A172 (cell line): Measurements from ENCODE around the gene SDF2L1. TPM values are rescaled to one million over a fixed set of nuclear protein-coding genes. Genes with fewer than 3 reads are reported as not detected.
"Not testable (repeated sequence)": the region's sequence is repeated elsewhere in the genome, so short reads cannot be mapped to it uniquely, and the experiment has no call there.

Experiments
- DNase-seq: peaks from one replicate; pipeline ENCODE4 v3.0.0-alpha.2; 2015; ENCODE audit warnings: low spot score
- total RNA-seq: library from RNA; depleted of rRNA; stranded (reverse); fragments of >200 nt; shearing (Covaris generic); gene quantifications from 2 replicates; pipeline ENCODE4 v1.2.3, GENCODE V29; 2014

The SDF2L1 gene
- total RNA-seq, 1 experiment from 2014 or later = 16.6 TPM

DNA sequence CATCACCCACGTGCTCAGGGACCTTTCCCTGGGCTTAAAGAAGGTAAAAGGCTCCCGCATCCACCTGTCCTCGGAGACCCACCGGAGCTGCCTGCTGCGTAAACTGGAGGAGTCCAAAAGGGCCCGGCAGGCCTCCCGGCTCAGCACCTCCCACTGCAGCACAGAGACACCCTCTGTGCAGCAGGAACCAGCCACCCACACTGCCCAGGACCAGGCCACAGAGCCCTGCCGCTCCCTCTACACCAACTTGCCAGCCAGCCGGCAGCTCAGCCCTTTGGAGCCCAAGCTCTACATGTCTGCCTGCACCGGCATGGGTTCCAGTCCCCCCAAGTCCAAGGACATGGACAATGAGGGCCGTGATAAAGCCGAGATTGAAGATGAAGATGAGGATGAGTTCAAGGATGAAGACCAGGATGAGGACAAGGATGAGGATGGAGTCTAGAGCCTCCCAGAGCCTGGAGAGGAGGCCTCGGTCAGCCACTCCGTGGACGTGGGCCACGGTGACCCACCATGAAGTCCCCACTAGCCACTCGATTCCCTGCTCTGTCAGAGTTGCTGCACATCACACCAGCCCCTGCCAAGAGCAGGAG, 5.4 kb upstream of the SDF2L1 start:
- DNase-seq = no peak

DNA sequence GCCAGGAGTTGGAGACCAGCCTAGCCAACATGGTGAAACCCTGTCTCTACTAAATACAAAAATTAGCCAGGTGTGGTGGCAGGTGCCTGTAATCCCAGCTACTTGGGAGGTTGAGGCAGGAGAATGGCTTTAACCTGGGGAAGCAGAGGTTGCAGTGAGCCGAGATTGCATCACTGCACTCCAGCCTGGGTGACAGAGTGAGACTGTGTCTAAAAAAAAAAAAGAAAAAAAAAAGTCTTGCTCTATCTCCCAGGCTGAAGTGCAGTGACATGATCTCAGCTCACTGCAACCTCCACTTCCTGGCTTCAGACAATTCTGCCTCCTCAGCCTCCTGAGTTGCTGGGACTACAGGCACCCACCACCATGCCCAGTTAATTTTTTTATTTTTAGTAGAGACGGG, 4.7 kb upstream of the SDF2L1 start:
- DNase-seq = not testable (repeated sequence)

DNA sequence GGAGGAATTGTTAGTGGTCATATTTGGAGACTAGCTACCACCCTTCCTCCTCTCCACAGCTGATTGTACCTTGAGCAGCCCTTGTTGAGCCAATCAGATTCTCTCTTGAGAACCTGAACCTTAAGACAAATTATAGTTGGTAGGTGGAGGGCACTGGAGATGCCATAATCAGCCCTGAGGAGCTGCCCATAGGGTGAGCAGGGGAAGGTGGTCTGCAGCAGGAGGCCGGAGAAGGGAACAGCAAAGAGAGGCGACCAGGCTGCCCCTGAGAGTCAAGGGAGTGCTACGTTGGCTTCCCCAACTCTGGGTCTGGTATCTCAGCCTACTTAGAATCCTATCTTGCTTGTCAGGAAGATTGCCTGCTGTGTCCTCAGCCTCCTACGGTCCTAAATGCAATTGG, 2.7 kb upstream of the SDF2L1 start:
- DNase-seq = no peak

DNA sequence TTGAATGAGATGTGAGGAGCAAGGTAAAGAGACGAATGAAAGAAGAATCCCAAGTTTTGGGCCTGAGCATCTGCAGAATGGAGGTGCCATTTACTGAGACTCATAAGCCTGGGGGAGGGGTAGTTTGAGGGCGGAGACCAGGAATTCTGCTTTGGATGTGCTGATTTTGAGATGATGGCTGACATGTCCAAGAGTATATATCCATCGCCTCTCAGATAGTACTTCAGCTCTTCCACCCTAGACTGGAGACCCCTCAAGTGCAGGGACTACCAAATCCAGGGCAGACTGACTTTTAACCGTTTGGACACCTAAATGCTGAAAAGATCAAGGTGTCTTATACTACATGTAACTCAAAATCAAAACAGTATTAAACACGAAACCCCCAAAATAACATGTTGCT, 1.3 kb upstream of the SDF2L1 start:
- DNase-seq = no peak

DNA sequence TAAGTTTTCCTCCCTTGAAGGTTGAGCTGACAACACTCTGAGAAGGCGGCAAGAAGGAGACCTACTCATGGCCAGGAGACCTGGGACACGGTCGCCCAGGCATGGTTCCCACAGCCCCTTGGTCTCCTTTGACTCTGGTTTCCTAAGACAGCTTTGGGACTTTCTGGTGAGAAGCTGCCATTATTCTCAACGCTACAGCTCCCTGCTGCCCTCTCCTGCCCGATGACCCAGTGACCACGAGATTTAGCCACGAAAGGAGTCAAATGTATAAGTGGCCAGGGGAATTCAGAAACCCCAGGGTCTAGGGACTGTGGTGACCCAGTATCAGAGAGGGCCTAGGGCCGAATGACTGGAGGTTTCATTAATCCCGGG, 699 bp upstream of the SDF2L1 start:
- DNase-seq = peak; percentile 10

DNA sequence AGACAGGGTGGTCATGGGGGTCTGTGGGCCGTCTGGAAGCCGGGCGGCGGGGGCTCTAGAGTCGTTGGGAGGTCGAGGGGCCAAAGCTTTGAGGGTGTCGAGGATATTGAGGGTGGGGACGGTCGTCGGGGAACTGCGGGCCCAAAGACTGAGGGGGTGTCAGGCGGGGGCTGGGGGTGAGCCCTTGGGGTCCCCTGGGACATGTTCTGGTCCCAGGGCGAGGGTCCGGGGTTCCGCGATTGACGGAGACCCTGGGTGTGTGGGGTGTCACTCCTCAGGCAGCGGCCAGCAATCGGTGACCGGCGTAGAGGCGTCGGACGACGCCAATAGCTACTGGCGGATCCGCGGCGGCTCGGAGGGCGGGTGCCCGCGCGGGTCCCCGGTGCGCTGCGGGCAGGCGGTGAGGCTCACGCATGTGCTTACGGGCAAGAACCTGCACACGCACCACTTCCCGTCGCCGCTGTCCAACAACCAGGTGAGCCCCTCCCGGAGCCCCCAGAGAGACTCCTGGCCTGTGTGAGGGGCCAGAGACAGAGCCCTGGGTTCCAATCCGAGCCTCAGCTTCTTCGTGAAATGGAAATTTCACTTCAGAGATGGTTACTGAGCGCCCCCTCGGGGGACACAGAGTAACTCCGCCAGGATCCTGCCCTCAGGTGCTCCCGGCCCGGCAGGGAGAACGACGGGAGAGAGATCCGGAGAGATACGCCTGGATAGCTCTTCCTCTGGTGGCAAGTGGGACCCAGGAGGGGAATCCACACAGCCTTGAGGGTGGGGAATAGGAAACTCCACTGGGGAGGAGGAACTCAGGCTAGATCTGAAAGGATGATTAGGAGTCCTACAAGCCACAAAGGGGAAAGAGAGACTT, 714 bp downstream of the SDF2L1 start:
- no peak for DNase-seq

DNA sequence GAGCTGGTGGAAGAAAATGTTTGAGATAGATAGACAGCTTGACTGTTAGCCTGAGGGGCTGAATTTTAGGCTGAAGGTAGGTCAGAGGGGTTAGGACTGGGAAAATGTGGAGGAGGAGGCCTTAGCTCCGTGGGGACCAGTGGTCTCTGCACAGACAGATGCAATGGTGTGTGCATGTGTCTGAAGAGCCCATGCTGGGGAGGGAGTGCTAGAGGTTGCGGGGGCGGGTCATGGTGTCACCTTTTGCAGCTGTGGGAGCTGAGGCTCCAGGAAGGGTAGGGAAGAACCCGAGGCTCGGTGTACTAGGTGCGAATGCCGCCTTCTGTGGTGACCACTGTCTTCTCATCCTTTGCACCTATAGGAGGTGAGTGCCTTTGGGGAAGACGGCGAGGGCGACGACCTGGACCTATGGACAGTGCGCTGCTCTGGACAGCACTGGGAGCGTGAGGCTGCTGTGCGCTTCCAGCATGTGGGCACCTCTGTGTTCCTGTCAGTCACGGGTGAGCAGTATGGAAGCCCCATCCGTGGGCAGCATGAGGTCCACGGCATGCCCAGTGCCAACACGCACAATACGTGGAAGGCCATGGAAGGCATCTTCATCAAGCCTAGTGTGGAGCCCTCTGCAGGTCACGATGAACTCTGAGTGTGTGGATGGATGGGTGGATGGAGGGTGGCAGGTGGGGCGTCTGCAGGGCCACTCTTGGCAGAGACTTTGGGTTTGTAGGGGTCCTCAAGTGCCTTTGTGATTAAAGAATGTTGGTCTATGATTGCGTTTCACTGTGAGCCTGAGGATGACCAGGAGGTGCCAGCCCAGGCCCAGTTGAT, 1.6 kb downstream of the SDF2L1 start:
- no peak for DNase-seq

DNA sequence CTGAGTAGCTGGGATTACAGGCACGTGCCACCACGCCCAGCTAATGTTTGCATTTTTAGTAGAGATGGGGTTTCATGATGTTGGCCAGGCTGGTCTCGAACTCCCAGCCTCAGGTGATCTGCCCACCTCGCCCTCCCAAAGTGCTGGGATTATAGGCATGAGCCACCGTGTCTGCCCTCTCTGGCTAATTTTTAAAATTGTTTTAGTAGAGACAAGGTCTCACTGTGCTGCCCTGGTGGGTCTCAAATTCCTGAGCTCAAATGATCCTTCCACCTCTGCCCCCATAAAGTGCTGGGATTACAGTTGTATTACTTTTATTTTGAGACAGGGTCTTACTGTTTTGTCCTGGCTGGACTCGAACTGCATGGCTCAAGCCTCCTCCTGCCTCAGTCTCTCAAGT, 3.4 kb downstream of the SDF2L1 start:
- DNase-seq = not testable (repeated sequence)

DNA sequence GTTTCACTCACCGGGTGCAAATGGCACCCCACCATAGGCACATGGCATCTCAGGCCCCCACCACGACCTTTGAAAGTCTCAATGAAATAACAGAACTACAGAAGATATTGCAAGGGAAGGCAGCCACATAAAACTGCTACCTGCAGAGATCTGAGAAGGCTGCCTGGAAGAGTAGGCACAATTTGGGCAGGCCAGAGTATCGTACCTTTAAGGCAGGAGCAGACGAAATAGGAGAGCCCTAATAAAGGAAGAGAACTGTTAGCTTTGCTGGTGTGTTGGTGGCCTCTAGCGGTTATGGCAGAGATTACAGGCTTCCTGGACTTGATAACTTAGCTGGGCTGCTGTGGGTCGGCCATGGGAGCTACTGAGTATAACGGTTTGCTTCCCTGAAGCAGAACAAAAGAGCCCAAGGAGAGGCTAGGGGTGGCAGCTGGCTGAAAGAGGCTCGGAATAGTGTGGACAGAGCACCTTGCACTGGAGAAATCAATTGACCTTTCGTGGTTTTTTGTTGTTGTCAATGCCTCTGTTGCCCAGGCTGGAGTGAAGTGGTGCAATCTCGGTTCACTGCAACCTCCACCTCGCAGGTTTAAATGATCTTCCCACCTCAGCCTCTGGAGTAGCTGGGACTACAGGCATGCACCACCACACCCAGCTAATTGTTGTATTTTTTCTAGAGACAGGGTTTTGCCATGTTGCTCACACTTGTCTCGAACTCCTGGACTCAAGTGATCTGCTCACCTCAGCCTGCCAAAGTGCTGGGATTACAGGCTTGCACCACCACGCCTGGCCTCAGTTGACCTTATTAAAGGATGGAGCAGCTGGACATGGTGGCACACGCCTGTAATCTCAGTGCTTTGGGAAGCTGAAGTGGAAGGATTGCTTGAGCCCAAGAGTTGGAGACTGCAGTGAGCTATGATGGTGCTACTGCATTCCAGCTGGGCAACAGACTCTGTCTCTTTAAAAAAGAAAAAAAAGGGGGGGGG, 4.8 kb downstream of the SDF2L1 start:
- DNase-seq = peak; percentile 49

DNA sequence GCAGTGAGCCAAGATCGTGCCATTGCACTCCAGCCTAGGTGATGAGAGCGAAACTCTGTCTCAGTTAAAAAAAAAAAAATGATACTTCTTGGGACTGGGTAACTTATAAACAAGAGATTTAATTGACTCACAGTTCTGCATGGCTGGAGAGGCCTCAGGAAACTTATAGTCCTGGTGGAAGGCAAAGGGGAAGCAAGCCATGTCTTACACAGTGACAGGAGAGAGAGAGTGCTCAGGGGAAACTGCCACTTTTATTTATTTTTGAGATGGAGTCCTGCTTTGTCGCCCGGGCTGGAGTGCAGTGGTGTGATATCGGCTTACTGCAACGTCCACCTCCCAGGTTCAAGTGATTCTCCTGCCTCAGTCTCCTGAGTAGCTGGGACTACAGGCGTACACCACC, 8.2 kb downstream of the SDF2L1 start:
- no peak for DNase-seq

DNA sequence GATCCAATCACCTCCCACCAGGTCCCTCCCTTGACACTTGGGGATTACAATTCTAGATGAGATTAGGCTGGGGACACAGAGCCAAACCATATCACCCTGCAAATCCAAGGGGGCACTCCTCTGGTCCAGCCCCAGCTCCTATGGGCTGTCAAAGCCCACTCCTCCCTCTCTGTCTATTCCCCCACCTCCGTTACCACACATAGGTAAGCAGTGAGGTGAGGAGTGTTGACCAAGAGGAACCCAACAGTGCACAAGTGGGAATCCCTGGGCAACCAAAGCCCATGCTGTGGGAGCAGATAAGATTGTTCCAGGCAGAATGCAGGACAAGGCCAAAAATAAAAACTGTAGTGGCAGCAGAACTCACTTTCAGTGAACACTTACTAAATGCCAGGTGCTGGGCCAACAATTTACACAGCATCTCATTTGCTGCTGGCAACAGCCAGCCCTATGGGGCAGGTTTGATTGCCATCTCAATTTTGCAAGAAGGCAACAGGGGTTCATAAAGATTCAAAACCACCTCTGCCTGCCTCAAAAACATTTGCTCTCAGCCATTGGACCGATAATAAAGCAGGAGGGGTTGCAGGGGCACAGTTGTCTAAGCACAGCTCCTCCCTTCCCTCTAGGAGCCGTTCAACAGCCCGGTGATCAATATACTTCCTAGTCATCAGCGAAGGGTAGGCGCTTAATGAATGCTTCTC, 8.9 kb downstream of the SDF2L1 start:
- DNase-seq = no peak

DNA sequence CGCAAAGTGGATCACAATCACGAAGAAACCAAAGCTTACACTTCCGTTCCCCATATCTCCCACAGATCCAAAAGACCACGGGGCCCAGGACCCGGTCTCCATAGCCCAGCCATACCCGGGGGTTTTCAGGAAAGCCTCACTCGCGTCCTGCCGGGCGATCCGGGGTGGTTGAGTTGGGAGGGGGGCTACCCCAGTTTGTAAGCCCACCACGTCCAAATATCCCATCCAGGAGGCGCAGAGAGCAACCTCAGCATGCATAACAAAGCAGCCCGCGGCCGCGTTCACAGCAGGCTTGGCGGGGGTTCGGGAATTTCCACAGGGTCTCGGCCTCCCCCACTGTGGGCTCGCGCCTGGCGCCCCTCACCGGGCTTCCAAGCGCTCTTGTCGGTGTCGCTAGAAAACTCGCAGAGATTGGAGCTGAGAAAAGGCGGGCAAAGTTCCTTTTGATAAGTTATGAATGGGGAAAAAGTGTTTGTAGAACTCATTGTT, 9.5 kb downstream of the SDF2L1 start:
- no peak for DNase-seq

DNA sequence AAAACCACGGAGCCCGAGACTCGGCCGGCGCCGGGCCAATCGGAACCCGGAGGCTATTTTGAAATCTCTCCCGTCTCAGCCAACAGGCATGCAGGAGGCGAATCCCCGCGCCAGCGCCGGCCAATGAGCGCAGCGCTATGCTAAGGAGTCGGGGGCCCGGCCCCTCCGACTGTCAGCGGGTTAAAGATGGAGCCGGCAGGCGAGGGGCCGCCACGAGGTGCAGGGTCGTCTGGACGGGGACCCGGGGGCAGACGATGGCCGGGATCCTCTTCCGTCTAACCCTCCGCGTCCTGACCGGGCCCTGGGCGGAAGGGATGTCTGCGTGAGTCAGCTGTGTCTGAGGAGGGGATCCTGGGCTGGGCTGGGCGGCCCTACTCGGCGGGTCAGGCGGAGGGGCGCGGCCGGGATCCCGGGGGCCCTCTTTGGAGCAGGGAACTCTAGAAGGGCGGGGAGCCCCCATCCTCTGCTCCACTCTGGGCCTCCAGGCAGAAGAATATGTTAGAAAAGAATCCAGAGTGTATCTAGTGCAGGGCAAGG, 10.0 kb downstream of the SDF2L1 start:
- peak; percentile 28 for DNase-seq

DNA sequence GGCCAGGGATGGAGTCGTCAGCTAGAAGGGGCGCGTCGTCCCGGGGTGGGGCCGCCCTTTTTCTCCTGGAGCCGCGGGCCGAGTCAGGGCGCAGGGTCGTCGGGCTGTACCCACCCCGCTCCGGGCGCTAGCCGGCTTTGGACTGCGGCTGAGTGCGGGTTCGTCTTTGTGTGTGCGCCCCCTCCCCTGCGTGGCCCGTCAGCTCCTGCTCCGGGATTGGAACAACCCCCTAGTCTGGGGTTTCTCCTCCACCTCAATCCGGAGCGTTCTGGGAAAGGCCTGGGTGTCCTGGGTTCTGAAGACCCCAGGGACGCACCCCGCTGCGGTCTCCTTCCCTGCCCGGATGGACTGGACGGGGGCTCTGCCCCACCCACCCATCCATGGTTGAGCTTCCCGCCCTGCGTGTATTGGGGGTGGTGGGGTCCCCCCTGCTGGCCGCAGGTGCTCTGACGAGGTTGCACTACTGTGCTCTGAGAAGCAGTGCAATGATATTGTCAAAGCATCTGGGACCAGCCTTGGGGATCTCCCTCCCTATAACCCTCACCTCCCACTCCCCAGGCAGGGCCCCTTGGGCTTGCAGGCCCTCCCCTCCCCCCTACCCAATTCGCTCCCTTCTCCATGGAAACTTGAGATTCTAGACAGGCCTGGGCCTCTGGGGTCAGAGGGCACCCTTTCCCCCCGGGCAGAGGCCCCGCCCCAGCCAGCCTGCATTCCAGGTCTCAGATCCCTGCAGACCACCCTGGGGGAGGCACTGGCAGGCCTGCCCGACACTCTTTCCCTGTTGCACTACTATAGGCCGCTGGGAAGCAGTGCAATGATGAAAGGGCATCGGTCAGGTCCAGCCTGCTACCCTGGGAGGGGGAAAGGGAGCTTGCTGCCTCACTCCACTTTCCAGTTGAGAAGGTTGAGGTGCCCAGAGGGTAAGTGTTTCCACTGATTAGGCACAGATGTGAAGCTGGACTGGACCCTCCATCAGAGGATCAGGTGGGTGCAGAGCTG, 10.7 kb downstream of the SDF2L1 start:
- DNase-seq = no peak

DNA sequence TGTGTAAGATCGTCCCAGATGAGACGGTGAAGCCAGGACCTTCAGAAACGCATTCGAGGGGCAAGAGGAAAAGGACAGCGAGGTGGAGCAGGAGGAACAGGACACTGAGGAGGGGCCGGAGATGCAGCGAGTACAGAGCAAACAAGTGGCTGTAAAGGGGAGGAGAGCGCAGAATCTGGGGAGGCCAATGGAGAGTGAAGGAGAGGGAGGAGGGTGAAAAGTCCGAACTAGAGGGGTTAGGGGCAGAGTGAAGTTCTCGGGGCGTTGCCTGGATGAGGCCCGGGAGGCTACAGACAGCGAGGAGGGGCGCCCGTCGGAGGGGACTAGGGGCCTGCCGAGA, 14.9 kb downstream of the SDF2L1 start:
- no peak for DNase-seq

DNA sequence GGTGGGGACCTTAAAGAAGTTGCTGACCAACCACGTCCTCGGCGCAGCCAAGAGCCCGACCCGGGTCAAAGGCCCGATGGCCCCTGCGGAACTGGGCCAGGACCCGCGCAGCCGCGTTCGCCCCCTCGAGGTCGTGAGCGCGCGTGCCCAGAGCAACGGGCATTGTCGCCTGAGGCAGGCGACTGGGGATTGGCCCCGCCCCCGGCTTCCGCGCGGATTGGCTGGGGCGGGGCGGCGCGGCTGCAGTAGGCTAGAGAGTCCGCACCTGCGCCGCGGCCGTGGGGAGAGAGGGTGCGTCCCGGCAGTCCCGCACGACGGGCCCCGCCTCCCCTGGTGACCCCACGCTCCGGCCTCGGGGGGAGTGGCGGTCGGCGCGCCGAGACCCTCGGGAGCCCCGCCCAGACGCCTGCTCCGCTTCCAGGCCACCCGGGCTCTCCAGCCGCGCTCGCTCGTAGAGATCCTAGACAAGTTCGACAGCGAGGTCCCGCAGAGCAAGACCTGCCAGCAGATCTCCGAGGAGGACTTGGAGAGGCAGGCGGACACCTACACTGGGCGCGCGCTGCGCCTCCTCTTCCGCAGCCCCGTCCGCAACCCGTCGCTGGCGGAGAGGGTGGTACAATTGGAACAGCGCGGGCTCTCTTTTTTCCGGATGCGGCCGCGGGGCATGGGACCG, 15.4 kb downstream of the SDF2L1 start:
- DNase-seq = no peak

DNA sequence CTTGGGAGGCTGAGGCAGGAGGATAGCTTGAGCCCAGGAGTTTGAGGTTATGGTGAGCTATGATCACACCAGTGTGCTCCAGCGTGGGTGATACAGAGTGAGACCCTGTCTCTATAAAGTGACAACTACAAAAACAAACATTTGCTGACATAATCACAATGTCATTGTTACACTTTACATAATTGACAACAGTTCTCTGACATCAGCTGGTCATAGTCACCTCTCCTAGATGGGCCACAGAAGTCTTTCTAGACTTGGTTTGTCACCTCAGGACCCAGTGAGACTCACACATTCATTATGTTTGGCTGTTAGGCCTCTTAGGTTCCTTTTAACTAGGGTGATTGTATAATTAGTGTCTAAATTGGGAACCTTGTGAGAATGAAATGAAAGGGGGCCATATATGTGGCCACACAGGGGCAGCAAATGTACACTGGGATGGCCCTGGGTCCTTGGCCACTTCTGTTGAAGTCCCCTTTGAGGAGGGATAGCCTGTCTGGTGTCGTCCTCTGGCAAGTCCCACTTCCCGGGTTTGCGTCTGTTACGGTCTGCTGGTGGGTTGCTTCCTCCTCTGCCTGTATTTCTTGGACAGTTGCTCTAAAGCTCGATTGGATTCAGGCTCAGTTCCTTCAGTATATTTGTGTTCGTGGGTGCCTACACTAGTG, 17.9 kb downstream of the SDF2L1 start:
- no peak for DNase-seq

DNA sequence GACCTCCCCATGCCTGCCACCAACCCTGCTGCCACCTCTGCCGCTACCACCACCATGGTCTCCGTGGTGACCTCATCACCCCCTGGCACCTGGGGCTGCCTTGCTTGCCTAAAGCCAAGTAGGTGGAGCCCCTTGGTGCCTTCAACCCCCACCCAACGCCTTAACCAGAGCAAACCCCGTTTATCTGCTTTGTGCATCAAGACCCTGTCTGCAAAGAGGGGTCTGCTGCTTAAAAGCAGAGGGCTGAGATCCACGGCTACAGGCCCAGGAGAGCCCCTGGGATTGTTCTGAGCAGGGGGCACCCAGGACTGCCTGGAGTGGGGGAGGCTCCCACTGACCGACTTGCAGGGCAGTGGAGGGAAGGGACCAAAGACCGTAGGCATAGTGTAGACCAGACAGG, 18.8 kb downstream of the SDF2L1 start:
- no peak for DNase-seq
